Stimulated activated CD4-positive, alpha-beta T cell treated with anti-CD3 and anti-CD28 coated beads, Interleukin-2, amount 100 ng/mL, for 48 hours (primary cell): ENCODE measurements around the gene OCSTAMP.
A peak's percentile ranks its signal among the peaks of the same experiment; 100 is the strongest.

Experiments
- DNase-seq, 2 donors: peaks; one replicate each; pipeline ENCODE4 v3.0.0-alpha.2; 2020

OCSTAMP gene

DNA sequence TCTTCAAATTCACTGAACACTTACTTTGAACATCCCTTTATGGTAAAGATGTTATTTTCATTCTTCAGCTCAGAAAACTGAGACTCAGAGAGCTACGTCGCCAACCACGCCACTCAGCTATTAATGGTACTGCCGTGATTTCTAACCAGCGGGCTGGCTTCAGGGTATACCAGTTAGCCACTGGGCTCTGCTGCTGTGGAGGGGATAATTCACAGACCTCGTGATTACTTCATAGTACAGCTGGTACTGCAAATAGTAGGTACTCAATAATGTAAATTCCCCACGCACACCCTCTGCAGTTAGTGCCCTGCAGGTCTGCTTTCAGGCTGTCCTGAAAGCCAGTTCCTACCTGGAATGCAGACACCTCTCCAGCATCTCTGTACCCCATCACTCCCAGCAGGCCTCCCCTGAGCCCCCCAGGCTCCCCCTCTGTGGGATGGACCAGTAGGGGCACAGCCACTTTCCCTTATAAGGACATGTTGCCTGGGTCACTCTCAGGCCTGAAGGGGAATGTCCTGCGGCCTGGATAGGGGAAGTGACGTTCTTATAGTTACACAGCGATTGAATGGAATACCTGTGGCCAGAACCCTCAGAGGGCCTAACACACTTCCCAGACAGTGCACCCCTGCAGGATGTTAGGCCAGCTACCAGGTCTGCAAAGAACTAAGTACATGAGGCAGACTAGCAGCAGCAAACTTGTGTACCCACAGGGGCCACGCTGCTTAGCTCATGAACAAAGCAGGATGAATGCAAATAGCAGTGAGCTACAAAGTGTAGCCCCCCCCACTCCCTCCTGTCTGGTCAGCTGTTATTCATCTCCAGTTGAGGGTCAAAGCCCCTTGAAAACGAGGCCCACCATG is 1.3 kb upstream of the OCSTAMP start:
- DNase-seq, result no peak

DNA sequence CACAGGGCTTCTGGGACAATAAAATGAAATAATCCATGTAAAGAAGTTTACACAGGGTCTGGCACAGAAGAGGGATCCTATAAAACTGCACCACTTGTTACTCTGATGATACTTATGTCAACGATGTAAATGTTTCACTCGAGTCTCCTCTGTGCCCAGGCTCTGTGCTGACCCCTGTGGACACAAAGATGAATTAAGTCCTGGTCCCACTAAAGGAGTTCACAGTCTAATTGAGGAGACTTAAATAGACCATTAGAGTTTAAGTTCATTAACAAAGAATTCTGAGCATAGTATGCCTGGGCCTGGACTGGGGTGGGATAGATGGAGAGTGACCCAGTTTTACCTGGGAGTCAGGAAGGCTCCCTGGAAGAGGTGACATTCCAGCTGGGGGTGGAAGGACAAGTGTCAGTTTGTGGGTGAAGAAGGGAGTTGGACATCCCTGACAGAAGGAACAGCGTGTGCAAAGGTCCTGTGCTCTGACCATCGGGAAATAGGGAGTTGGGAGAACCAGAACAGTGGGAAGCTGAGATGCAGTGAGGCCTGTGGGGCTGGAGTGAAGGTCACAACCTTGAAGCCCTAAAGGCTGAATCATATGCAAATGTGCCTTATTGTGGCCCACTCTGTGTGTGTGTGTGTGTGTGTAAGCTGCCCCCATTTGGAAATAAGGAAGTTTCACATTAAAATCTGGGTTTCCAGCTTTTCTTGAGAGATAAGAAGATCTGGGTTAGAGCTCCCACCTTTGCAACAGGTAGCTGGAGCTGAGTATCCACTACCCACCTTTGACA is 1.1 kb downstream of the OCSTAMP start:
- no peak for DNase-seq

DNA sequence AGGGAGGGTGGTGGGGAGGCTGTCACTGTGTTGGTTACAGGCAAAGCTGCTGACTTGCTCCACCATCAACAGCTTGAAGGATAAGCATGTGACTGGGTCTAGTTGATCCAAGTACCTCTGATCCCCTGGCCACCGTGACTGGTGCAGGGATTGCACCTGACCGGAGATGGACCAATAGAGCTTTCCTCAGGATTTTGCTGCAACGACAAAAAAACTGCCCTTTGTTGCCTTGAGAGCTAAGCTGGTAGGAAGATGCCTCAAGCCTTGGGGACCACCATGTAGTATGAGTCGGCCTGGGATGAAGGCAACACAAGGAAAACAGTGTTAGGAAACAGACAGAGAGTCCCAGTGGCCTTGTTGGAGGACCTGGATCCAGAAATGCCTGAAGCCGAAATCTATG is 1.8 kb downstream of the OCSTAMP start:
- no peak for DNase-seq

DNA sequence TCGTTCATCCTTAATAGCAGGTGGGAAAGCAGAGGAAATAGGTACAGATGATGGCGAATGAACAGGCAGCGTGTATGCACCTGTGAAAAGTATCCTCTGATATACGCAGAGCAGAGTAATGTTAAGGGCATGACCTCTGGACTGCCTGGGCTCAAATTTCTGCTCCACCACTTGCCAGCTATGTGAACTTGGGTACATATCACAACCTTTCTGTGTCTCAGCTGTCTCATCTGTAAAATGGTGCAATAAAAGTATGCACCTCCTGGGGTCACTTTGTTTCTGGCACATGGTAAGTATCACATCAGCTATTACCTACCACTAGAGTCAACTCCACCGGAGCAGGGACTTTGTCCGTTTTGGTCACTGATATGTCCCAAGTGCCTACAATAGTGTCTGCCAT is 2.5 kb downstream of the OCSTAMP start:
- DNase-seq, result no peak

DNA sequence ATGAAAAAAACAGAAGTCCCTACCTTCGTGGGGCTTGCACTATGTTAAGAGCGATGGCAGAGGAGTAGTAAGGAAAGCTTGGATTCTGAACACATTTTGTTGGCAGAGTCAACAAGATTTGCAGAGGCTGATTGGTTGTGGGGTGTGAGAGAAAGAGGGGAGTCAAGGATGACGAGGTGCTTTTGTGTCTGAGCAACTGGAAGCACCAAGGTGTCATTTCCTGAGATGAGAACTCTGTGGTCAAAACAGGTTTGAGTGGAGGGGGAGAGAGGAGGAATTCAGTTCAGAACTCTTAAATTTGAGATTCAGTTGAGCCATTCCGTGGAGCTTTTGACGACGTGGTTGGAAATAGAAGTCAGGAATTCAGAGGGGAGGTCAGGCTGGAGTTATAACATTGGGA is 3.5 kb downstream of the OCSTAMP start:
- DNase-seq, result no peak

DNA sequence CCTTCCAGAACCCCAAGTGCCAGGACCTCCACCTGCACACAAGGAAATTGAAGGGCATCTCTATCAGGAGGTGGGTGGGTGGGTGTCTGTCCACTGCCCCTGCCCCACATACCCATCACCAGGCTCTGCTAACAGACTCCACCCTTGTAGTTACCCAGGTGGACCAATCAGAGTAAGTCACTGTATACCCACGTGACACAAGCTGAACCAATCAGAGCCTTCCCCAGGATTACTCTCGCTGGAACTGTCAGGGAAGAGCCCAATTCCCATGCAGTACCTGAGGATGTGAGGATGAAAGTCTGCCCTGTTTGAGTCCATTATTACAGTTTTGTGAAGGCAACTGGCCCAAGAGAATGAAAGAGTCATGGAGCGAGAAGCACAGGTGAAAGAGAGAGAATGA is 4.2 kb downstream of the OCSTAMP start:
- DNase-seq, result no peak

DNA sequence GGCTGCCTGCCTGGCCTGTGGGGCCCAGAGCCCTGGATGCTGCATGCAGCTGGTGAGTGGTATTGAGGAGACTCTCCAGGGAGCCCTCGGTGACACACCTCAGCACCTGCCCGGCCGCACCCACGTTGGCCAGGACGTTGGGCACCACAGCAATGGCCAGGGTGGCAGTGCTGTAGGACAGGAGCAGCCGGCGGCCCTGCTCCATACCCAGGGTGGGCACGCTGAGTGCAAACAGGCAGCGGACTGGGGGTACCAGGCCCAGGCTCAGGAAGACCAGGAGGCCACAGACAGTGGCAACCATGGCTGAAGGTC is 4.7 kb downstream of the OCSTAMP start:
- no peak for DNase-seq

DNA sequence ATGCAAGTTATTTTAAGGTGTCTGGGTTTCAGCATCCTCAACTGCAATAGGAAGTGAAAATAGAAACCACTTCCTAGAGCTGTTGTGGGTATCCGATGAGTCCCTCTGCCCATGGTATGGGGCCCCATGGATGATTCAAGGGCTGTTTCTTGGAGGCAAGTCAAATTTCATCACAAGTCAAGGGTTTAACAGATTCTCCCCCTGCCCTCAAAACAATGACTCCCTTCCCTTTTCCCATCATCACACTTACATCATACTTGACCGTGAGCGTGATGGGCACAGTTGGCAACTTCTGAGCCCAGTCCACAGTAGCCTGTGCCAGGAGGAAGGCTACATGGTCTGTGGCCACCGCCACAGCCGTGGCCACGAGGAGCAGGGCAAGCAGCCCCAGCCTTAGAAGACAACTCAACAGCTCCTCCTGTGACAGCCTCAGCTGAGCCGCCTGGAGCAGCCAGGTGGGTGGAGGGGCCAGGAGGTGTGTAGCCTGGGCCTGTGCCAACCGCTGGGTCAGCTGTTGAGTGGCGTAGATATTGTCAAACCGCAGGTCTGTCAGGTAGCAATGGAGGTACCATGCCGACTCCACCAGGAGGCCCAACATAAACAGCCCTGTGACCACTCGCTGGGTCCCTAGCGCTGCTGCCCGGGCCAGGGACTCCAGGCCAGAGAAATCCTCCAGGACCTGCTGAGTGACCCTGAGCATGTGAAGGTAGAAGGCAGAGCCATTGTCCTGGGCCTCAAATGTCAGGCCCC is 5.2 kb downstream of the OCSTAMP start:
- peak; percentile 20 for DNase-seq

DNA sequence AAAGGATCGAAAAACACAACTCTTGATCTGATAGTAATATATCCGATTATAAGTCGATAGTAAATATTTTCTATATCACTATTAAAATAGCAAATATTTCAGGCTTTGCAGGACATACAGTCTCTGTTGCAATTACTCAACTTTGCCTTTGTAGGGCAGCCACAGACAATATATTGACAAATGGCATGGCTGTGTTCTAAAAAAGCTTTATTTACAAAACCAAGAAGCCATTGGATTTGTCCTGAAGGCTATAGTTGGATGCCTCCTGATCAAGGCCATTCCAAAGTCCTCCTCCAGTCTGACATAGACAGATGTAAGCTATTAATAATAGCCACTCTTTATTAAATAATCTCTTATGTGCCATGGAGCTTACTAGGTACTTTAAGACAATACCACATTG is 5.9 kb downstream of the OCSTAMP start:
- DNase-seq, result no peak

DNA sequence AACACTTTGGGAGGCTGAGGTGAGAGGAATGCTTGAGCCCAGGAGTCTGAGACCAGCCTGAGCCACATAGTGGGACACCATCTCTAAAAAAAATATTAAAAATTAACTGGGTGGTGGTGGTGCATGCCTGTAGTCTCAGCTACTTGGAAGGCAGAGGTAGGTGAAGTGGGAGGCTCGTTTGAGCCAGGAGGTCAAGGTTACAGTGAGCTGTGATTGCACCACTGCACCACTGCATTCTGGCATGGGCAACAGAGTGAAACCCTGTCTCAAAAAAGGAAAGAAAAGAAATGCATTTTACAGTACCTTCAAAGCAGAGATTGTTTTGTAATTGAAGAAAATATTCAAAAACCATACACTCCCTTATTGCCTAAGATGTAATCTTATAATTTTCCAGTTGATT is 6.5 kb downstream of the OCSTAMP start:
- DNase-seq, result no peak

DNA sequence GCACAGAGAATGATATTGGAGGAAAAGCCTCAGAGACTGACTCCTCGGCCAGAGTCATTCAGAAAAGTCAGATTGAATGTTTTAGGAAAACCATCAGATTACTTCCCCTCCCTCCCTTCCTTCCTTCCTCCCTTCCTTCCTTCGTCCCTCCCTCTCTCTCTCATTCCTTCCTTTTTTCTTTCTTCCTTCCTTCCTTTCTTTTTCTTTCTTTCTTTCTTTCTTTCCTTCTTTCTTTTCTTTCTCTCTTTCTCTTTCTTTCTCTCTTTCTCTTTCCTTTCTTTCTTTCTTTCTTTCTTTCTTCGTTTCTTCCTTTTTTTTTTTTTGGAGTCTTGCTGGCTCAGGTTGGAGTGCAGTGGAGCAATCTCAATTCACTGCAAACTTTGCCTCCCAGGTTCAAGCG is 7.4 kb downstream of the OCSTAMP start:
- no peak for DNase-seq

DNA sequence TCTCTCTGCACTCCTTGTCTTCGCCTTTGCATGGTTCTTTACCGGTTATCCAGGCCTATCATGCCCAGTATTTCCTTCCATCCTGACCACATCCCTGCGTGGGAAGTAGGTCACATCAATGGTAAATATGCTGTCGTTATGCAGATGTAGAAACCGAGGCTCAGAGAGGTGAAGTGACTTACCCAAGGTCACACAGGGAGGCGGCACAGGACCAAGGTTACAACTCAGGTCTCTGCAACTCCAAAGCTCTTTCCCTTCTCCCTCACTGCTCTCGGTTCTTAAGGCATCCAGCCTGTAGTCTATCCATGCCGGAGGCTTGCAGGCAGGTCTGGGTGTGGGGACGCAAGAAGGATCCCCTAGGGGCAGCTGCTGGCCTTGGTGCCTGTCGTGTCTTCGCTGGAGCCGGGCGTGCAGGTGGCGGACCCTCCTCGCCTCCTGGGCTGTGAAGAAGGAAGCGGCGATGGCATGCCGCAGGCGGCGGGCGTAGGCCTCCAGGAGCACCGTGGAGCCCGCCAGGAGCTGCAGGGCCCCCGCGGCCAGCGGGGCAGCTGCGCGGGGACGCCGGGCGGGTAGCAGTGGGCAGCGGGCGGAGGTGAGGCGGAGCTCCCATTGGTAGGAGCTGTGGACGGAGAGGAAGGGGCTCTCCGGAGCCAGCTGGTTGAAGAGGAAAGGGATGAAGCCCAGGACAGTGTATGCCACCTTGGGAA is 9.1 kb downstream of the OCSTAMP start:
- no peak for DNase-seq

DNA sequence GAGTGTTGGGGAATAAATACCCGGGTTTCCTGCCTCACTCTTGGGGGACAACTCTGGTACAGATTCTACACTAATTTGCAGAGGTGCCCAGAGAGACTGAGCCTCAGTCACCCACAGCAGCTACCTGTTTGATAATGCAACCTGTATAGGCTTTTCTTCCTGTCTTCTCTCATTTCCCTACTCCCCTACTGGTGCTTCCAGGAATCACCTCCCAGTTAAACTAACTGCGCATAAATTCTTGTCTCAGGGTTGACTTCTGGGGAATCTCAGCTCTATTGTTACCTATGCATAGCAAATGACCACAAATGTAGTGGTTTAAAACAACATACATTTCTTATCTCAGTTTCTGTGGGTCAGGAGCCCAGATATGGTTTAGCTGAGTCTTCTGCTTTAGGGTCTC is 11.3 kb downstream of the OCSTAMP start:
- no peak for DNase-seq

DNA sequence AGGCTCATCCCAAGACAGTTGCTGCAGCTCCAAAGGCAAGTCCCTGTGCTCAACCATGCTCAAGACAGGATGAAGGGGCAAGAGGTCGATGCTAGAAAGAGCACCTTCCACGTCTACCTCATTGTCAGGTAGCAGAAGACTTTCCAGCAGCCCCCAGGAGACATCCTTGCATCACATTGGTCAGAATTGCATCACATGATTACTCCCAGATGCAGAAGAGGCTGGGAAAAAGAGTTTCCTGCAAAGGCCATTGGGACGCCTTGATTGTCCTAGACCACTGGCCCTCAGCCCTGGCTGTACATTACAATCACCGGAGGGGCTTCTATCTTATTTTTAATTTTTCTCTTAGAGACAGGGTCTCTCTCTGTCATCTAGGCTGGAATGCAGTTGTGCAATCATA is 19.8 kb downstream of the OCSTAMP start:
- DNase-seq, result no peak

DNA sequence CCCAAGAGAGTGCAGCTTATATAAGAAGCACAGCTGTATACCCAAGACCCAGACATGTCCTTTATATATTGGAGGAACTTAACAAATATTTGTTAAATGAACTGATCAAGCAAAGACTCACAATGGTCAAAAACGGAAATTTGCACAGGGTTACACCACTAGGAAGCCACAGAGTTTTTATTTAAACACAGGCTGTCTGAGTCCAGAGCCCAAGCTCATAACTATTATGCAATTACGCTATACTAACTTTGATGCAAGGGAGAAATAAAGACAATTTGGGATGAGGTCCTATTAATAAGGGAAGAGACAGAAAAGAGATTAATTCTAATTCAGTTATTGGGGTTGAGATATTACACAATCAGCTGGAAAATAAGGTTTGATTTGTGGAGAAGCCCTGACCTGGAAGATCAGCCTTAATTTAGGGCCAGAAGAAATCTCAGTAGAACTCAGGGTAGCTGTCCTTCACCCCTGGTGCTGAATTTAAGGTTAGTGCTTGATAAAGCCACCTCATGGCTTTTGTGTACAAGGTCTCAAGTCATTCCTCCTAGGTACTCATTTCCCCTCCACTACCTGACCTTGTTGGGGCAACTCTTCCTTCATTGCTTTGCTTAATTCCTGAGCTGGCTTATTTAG is 26.6 kb downstream of the OCSTAMP start:
- no peak for DNase-seq

DNA sequence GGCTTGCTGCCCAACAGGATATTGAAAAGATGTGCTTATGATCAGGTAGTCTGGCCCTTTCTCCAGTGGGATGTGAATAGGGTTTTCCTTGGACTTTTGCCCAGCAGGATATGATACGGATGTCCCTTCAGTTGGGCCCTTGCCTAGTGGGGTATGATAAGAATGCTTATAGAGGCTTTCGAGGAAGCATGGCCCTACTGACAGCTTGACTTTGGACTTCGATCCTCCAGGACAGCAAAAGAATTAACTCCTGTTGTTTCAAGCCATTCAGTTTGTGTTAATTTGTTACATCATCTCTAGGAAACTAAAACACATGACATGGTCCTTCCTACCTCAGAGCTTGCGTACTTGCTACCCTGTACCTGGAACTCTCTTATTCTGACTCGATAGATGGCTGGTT is 27.3 kb downstream of the OCSTAMP start:
- DNase-seq, result no peak

DNA sequence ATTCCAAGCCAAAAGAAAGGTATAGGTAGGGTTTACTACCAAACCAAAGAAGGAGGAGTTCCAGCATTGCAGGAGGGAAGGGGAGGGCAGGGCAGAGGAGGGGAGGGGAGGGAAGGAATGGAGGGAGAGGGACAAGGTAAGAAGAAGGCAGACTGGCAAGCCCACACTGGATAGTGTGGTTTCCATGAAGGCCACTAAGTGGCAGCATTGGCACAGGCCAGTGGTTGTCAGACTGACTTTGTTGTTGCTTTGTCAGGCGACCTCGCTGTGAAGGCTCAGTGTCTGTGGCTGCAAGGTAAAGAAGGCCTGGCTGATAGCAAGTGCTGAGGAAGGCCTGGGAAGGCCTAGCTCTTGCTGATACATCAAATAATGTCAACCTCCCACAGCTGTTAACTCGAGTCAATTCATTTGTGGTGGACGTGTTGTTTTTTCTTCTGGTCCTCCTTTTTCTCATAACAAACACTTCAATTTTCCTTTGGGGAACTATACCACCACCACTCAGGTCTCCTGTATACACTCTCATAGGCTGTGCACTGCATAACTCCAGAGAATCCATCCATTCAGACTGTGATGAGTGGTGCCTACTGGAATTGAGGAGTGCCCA is 29.4 kb downstream of the OCSTAMP start:
- DNase-seq, result peak; percentile 30 to 31

DNA sequence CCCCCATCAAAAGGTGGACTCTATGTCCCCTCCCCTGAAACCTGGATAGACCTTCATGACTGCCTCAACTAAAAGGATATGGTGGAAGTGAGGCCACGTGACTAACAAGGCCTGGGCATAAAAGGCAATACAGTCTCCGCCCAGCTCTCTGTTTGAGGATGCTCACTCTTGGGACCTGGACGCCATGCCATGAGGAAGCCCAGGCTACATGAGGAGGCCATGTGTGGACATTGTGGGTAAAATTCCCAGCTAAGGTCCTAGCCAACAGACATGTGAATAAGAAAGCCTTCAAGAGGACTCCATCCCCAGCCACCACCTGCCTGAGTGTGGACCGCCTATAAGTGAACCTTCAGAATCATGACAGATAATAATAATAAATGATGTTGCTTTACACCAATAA is 29.9 kb downstream of the OCSTAMP start:
- DNase-seq, result no peak

DNA sequence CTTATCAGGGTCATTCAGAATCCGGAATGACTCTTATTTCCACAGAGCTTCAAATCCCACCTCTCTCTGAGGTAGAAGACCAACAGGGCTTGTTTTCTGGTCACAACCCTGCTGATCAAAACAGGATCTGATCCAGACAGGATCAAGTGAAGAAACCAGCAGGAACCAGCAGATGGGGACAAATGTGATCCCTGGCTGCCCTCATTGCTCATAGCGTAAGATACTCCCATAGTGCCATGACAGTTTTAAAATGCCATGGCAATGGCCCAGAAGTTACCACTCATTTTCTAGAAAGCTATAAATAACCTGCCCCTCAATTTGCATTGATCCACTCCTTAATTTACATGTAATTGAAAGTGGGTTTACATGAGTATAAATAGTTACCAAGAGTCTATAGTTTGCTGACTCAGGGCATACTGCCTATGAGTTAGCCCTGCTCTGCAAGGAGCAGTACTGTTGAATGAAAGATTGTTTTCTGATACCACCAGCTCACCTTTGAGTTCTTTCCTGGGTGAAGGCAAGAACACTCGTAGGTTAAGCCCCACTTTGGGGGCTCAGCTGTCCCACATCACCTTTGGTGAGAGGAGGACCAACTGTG is 30.9 kb downstream of the OCSTAMP start:
- DNase-seq, result no peak

DNA sequence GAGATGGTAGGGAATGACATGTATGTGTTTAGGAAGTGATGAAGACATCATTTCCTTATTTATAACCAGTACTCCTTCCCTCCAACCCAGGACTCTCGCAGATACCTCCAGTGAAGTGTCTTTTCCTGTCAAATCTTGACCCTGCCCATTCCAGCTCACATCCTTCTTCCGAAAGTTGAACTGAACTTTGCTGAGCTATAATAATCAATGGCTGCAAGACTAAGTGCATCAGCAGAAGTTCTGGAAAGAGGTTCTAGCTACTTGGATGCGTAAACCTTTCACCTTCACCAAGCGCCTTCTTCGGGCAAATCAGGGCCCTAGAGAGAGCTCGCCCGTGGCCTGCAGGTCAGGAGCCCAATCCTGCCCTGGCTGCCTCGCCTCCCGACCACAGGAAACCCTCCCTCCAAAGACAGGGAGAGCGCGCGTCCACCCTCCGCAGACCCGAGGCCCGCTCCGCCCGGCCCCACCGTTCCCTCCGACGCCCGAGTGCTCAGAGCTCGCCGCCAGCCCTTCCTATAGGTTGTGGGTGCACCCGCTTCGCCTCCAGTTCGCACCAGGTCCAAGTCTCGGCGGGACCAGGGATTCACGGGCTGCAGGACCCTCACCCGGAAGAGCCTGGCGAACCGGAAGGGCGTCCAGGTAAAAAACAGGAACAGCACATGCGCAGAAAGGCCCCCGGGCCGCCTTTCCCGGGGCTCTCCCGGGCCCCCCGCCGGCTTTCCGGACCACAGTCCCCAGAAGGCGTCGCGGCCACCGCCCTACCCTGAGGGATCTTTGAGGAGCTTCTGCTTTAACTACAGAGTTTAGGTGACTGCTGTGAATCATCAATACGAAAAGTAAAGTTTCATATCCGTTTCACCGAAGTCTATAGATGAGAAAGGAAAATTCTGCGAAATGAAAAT is 37.3 kb downstream of the OCSTAMP start, which contains the start of gene ZNF334:
Gene ZNF334, minus strand, starts transcription at position 617 of the 902 bp plus-strand sequence. CDS start 1,457 bp downstream, outside the sequence.
- peak; percentile 38 to 47 for DNase-seq

DNA sequence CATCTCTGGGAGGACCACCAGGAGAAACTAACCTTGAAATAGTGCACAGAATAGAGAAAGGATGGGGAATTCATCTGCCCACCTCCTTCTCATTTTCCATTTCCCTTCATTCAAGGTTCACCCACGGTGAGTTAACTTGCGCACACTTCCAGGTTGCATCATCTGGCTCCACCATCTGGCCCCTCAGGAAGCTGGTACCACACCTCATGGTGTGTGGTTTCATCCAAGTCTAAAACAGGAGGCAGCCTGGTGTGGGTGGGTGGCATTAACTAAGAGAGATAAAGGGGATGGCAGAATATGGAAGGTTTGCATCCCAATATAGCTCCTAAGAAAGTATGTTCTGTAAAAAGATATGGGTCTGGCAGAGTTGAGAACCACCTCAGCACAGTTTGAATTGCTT is 40.9 kb downstream of the OCSTAMP start:
- no peak for DNase-seq
